HG02678 (cell line): ENCODE measurements around the gene MRC2.
A peak's percentile ranks its signal among the peaks of the same experiment; 100 is the strongest.
"Not testable (repeated sequence)": the region's sequence is repeated elsewhere in the genome, so short reads cannot be mapped to it uniquely, and the experiment has no call there.

Experiments used
- ATAC-seq: cut with Tn5 transposase; IDR thresholded peaks from one replicate; pipeline ENCODE4 v1.9.1; 2021; ENCODE audit warnings: mild to moderate bottlenecking, moderate library complexity; ENCODE audit not compliant: unreplicated experiment

MRC2 gene

GRCh38 chr17:62698459-62698858 lies 71.0 kb downstream of the MRC2 start:
- not testable (repeated sequence) for ATAC-seq

DNA sequence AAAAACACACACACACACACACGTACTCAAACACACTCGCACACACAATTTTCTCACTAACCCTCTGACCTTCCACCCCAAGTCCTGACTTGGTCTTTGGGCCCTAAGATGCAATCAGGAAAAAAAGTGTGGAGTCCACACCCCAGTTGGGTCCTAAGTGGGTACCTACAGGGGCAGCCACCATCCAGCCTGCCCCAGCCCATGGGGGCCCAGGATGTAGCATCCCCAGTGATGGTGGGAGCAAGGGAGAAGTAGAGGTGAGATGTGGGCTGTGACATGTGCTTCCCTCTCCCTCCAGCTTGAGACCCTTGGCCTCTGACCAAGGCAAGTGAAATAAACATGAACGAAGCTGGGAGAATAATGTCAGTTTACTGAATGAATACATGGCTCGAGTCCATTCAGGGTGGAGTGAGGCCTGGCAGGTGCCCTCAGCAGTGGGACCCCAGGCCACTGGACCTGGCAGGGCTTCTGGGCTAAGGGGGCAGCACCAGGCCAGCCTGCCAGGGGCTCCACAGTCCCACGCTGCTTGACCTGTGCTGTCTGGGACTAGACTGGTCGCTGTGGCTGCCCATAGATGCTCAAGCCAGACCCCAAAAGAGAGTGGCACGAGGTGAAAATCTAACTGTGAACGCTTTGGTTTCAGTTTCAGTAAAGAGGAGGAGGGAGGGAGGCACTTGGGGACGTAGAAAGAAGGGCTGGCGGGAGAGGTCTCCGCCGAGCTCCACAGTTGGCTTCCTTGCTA lies 73.7 kb downstream of the MRC2 start:
- ATAC-seq = no peak

DNA sequence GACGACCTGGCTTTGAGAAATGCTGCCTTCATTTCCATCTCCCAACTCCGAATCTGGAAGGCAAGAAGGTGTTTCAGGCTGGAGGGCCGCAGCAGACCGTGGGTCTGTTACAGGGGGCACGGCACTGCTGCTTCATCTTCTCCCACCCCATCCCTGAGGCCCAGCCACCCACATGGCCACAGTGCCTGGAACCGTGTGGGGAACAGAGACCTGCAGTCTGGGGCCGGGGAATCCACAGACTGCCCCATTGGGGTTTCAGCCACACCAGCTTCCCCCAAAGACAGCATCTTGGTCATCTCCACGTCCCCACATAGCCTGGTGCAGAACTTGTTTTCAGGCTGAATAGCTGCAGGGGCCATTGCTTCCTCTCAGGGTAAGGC lies 74.2 kb downstream of the MRC2 start:
- ATAC-seq = no peak

DNA sequence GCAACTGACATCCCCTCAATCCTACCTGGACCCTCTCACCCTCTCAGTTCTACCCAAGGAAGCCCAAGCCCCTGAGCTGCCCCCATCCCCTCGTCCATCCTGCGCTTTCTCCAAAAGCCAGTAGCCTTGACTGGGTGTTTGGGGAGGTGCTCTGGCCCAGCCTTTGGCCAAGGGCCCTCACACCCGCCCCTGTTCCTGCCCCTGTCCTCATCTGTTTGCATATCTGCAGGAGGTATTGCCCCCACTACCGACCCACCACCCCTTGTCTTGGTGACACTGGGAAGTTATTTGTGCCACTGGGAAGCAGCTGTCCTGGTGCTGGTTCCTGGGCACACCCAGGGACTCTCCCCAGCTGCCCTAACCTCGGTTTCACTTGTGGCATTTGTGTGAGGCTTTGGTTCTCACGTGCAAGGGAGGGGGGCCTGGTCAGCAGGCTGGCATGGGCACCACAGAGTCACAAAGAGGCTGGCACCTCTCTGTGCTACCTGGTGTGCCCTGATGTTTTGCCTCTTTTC lies 75.3 kb downstream of the MRC2 start:
- ATAC-seq = no peak

- no peak for ATAC-seq
Observed at GRCh38 chr17:62703261-62703775, 75.8 kb downstream of the MRC2 start.

DNA sequence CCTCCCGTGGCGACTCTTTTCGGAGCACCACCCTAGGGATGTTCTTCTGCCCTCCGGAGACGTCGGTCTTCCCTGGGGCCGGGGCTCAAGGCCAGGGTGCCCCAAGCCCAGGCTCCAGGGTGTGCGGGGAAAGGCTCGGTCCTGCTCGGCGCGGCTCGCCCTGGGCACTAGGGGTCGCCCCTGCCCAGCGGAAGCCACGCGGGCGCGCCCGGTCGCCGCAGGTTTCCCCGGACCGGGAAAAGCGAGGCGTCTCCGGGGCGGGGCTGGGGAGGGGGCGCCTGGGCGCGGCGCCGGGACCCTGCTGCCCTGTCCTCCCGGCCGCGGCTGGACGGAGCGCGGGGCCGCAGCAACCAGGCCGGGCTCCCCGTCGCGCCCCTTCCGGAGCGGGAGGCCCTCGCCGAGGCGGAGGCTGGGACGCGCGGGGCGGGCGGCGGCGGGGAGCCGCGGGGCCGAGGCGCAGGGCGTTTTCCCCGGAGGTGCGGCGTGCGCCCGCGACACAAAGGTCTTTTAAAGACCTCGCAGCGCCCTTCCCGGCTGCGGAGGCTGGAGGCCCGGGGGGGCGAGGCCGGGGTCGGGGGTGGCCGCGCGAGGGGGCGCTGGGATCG lies 76.4 kb downstream of the MRC2 start:
- peak; percentile 87 for ATAC-seq

GRCh38 chr17:62704381-62704971 lies 77.0 kb downstream of the MRC2 start:
- ATAC-seq = no peak

- ATAC-seq = no peak
Observed at GRCh38 chr17:62705156-62705777, 77.8 kb downstream of the MRC2 start.

DNA sequence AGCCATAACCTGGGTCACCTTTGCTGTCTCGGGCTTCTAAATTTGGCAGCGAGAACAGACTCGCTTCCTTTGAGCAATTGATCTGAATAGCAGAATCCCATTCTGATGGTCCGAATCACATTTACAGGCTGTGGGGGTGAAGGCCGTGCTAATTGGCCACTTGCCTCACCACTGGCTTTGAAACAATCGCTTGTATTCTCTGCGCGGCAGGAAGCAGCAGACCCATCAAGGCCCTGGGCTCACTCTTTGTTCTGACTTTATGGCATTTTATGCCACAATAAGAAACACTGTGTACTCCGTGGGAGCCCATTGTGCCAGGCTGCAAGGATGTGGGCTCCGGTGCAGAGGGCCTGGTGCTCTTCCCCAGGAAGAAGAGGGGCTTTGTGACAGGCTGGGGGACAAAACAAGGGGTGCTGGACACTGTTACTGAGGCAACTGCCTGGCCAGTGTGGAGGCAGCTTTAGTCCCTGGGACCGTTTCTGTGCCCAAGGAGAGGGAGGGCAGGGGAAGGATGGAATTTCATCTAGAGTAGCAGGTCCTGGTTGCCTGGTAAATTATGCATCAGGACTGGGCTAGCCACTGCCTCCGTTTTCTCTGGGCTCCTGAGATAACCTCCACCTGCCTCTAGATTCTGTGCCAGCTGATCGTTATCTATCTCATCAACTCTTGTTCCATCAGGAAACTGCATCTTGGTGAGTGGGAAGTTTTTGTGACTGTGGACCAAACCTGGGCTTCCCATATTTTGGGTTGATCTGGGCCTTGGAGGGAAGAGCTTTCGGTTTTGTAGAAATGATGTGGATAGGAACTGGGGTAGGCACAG lies 78.5 kb downstream of the MRC2 start:
- ATAC-seq = no peak

DNA sequence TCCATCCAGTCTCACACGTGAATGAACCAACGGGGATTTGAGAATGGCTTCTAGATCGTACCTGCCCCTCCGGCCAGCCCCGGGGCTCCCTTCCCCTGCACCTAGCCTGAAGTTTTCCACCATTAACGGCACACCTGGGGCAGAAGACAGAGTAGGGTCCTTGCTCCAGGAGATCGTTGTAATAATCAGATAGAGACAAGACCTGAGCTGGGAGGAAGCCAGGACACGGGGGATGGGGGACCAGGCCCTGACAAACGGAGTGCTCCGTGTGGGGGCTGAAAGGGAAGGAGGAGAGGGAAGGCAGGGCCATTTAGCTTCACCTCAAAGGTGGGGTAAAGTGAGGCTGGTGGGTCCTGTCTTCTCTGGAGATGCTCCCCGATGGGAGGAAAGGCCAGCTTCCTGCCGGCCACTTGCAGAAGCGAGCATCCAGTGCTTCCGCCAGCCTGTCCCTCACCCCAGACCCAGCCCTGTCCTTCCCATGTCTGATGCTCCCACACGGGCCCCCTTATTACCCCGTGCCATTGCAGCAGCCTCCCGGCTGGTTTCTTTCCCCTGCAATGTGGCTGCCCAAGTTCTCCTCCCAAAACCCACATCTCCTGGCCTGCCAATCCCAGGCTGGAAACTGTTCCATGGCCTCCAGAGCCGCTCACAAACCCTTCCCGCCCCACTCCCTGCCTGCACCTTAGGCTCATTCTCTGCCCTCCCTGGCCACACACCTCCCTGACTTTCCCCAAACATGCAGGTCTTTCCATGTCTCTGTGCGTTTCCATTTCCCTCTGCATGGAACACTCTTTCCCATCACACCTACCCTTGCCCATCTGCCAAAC lies 79.3 kb downstream of the MRC2 start:
- ATAC-seq = no peak

DNA sequence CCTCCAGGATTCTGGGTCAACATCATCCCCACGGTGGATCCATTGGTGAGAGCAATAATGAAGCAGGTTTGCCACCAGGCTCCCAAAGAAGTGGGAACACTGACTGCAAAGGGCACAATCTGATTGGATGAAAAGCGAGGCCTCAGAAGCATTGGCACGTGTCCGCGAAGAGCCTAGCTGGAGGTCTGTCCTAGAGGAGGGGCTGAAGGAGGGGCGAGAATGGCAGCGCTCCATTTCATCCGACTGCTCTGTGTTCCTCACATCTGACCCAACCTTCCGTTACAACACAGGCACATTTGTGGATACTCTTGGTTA lies 79.9 kb downstream of the MRC2 start:
- no peak for ATAC-seq

DNA sequence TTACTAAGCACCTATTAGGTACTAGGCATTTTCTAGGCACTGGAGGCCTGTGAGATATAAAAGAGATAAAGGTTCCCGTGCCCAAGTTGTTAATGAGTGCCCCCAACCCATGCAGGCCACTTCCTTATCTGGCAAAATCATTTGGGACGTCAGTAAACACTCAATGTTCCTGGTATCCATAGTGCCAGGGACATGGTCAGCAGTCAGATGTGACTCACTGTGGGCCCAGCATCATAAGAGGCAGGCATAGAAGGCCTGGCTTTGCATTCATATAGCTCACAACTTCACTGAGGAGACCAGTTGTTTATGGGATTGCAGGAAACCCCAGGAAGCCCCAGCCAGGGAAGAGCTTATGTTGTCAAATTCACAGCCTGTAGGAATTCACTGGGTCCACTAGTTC lies 81.1 kb downstream of the MRC2 start:
- no peak for ATAC-seq

- no peak for ATAC-seq
Observed at GRCh38 chr17:62712171-62712581, 84.7 kb downstream of the MRC2 start.

DNA sequence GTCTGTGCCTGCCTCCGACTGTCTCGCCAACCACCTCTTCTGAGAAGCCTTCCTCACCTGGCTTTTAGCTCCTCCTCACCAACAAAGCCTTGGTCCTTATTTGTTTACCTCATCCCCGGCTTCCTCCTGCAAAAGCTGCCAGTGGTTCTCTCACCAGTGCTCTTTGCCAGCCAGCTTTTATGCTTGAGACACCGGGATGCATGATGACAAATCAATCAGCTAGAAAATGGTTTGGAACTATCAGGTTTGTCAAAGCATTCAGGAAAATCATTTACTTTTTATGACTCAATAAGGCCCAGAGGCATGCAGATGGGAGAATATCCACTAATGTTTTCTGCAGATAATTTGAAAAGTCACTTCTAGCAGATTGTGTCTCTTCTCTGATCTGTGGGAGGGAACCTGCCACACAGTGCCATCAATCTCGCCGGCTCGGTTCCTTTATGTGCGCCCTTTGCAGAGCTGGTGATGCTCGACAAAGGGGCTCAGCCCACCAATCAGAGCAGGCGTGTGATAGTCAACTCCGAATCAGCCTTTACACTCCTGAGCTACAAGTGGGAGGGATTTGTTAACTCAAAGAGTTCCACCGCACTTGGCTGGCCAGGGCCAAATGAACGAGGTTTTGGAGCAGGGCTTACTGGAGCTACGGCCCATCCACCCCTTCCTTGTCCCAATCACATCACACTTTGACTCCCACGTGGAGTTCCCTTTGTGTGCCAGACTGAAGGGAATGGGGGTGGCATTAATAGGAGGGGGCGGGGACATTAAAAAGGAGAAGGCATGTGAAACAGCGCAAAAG lies 85.8 kb downstream of the MRC2 start:
- ATAC-seq = no peak

- no peak for ATAC-seq
Observed at GRCh38 chr17:62714016-62714777, 86.7 kb downstream of the MRC2 start.

GRCh38 chr17:62715882-62716390 lies 88.5 kb downstream of the MRC2 start:
- ATAC-seq = no peak

DNA sequence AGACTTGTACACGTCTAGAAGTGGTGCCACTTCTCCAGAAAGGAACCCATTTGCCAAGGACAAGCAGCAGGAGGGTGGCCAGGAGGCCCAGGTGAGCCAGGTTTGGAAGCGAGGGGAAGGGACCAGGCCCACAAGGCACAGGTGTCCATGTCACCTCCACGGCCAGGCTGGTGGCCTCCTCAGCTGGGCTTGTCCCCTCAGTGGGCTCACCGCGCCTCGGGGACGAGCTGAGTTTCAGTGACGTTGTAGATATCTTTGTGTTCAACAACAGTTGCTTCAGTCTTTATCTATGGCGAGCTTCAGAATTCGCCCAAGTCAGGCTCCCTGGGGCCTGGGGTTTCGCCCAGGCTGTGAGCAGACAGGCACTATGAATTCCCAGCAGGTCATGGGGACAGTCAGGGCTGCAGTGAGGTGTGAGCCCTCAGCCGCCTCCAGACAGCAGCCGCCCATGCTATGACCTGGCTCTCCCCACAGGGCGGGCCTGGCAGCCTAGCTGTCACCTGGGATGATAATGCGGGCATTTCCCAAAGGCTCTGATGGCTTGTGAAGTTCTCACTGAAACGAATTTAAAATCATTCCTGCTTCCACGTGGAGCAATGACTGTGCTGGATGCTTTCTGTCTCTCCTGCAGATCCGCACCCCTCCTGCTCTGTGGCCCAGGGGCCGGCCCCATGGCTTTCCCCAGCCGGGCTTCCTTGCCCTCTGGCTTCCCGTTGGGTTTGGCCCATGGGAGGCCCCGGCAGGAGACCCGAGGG lies 89.5 kb downstream of the MRC2 start:
- ATAC-seq = no peak

DNA sequence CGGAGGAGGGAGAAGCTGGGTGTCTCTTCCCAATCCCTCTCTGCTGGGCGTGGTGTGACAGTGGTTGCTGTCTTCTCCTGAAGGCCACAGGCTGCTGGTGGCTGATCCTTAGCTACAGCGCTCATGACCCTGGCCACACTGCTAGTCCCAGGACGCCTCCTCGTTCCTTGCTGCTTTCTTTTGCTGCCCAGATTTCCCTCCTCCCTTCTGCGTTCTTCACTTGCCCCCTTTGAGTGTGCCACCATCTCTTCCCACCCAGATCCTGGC lies 90.1 kb downstream of the MRC2 start:
- ATAC-seq = no peak
